NCI-H1436 treated with DMSO at 0.1 percent for 48 hours (cell line): ENCODE results near the gene NPHP4.
"Not testable (repeated sequence)": the region's sequence is repeated elsewhere in the genome, so short reads cannot be mapped to it uniquely, and the experiment has no call there.

Experiments
- DNase-seq: peaks from one replicate; lab custom pipeline; 2025; lab: John Stamatoyannopoulos, UW

NPHP4 gene

GRCh38 chr1:5933050-5933449 lies 59.2 kb downstream of the NPHP4 start:
- no peak for DNase-seq

DNA sequence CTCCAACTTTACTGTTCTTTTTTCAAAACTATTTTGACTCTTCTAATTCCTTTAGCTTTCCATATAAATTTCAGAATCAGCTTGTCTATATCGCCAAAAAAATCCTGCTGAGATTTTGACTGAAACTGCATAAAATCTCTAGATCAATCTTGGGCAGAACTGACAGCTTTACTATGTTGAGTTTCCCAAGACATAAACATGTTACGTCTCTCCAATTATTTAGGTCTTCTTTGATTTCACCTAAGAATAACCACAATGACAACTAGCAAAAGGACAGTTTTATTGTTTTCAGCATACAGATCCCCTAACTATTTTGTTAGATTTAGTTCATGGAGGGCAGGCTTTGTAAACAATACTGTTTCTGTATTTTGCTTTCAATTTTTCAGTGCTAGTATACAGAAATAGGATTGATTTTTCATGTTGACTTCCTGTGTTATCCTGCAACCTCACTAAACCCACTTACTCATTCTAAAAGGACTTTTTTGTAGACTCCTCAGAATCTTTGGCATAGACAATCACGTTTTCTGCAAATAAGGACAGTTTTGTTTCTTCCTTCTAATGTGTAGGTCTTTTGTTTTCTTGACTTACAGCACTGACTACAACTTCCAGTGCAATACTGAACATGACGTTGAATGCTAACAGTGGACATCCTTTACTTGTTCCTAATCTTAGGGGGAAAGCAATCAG lies 63.4 kb downstream of the NPHP4 start:
- no peak for DNase-seq

DNA sequence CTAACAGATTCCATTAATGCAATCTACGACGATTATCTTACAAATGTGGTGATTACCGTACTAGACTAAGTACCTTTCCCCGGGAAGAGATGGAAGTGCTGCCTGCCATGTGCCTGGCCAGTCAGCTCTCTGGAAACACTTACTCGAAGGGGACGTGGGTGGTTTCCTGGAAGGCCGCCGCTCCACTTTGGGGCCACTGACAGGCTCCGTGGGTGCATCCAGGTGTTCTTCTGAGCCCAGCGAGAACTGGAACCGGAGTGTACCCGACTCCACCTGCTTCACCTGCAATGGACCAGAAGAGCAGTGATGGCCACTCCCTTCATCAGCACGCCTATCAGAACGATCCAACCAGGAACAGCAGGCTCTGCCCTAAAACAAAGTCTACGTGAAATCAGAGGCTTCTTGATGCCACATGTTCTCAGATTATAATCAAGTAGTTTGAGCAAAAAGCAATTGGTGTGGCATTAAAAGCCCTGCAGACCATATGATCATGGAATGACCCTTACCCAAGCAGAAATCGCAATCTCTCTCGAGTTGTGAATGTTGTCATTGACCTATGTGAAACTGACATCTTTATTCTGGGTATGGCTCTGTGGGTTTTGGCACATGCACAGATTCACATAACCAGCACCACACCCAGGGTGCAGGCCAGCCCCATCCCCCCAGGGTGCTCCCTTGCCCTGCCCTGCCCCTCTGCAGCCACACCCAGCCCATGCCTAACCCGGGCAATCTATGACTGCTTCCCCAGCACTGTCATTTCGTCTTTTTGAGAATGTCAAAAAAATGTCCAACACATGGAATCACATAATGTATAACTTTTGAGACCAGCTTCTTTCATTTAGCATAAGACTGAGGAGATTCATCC lies 64.5 kb downstream of the NPHP4 start:
- DNase-seq = no peak

DNA sequence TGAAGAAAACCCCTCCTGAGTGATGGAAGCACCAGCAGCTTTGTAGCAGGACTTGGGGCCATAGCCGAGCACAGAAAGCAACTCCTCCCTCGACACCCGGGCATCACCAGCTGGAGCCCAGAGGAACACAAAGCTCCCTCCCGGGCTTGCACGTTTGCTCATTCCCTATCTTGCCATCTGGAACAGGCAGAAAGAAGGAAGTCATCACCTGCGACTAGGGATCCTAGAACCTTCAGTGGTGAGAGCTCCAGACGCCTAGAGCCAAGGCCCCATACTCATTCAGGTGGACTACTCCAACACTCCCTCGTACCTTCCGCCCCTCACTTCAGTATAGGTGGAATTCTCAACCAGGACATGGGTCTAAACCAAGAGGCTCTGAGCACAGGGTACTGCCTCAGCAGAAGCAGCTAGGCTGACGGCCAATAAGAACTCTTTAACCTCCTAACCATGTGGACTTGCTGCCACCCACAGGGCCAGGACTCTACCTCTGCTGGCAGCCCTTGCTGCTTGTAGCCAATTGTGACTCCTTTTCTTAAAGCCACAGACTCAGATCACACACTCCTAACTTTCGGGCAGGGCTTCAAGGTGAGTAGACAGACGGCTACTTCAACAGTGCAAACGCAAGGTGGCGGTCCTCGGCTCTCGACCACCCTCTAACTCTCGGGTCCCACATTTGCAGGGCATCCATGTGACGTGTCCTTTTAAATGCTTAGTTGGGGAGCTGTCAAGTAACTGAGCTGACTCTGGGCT lies 65.4 kb downstream of the NPHP4 start:
- no peak for DNase-seq

DNA sequence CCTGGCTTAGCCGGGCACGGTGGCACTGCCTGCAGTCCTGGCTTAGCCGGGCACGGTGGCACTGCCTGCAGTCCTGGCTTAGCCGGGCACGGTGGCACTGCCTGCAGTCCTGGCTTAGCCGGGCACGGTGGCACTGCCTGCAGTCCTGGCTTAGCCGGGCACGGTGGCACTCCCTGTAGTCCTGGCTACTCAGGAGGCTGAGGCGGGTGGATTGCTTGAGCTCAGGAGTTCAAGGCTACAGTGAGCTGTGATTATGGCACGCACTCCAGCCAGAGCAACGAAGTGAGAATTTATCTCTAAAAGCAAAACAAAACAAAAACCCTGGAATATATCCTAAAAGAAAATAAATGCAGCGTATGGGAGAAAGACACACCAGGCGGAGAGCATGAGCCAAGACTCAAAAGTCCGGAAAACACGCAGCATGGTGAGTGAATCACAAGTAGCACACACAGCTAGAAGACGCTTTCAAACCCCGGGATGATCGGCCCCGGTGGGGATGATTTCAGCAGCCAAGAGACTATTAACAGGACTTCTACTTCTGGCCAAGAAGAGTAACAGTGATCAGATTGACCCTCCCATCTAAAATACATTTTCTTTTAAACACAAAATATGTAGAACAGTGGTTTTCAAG lies 69.4 kb downstream of the NPHP4 start:
- DNase-seq = not testable (repeated sequence)

DNA sequence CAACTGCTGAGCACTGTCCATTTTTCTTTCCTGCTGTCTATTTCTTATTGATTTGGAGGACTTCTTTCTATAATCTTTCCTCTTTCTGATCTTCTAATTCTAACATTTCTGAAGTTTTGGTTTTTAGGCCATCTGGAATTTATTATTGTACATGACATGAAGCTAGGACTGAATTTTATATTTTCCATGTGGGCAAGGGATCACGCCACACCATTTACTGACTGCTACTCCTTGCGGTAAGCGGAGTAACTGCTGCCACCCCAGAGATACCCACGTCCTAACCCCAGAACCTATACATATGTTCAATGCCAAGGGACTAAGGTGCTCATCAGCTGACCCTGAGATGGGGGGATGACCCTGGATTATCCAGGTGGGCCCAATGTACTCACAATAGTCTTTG lies 70.6 kb downstream of the NPHP4 start:
- no peak for DNase-seq

- no peak for DNase-seq
Observed at GRCh38 chr1:5921129-5921528, 71.1 kb downstream of the NPHP4 start.

DNA sequence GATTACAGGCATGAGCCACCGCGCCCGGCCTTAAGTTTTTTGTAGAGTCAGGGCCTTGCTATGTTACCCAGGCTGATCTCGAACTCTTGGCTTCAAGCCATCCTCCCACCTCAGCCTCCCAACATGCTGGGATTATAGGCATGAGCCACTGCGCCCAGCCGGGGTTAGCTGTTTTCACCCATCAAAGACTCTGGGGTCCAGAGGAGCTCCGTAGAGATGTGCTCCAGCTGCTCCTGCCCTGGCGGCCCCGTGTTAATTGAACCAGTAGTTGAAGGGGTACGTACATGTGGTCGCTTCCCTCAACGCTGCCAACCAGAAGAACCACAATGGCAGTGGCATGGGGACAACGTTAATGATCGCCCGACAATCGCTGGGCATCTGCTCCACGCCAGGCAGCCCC lies 72.0 kb downstream of the NPHP4 start:
- DNase-seq = no peak

DNA sequence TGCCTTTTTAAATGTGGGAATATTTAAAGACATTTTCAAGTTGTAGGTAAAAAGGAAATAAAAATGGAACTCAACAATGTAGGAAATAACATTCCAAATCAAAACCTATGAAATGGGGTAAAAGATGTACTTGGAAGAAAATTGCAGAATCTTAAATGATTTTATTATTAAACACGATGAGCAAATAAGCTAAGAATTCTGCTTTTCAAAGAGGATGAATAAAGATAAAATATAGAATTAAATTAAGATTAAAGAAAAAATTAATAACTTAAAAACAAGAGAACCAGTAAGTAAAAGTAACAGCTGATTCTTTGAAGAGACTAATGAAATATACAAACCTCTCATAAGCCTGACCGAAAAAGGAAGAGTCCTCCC lies 74.0 kb downstream of the NPHP4 start:
- no peak for DNase-seq

DNA sequence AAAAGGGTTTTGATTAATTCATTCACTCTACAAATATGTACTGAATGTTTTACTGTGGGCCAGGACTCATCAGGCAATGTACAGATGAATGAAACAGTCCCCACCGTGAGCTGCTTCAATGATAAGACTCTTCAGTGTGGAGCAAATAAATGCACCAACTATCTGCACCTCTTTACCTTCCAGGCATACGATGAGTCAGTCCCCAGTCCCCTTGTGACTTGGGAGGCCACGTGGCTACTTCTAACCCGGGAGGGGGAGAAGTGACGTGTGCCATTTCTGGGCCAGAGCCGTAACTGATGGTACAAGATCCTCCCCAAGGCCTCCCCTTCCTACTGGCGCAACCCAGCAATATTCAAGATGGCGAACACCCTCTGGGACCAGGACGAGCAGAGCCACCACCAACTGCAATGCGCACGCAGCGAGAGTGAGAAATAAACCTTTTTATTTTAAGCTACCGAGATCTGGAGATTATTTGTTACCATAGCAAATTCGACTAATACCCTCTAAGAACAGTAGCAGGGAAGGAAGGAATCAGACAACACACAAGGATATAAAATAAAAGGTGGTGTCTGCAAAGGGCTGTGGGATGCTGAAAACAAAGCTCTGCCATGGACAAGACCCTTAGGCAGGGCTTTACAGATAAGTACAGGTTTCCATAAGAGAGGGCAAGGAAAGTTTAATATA lies 74.5 kb downstream of the NPHP4 start:
- no peak for DNase-seq

DNA sequence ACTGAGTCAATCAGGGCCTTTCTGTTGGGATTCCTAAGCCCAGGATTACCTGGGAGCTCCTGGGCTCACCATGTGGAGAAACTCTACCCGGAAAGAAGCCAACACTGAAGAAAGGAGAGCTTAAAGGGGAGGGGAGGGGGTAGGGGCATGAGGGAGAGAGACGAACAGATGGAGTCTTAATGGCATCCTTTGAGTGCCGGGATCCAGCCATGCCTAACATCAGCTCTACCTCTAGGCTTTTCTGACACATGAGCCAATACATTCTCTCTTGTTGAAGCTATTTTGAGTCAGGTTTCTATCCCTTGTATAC lies 75.0 kb downstream of the NPHP4 start:
- no peak for DNase-seq

DNA sequence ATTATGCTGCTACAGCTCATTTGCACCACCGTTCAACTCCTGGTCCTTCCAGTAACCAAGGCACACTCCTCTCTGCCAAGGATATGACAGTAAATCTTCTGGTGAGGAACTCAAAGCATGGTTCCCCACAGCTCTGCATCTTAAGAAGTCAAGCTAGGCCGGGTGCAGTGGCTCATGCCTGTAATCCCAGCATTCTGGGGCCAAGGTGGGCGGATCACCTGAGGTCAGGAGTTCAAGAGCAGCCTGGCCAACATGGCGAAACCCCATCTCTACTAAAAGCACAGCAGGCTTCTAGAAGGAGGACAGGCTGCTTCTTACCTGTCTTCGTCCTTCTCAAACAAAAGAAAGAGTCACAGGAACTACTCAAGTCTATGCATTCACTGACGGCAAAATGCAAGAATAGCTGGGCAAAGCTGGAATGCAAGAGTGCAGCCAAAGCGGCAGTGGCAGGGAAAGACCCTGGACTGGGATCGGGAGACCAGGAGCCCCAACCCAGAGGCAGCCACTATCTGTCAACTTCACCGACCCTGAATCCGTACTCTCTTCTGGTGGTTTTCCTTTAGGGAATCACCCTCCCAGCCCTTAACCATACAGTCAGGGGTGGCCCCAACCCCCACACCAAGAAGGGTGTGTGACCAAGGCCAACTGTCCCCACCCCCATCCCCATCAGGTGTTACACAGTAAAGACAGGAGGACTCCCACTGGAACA lies 75.5 kb downstream of the NPHP4 start:
- DNase-seq = no peak

DNA sequence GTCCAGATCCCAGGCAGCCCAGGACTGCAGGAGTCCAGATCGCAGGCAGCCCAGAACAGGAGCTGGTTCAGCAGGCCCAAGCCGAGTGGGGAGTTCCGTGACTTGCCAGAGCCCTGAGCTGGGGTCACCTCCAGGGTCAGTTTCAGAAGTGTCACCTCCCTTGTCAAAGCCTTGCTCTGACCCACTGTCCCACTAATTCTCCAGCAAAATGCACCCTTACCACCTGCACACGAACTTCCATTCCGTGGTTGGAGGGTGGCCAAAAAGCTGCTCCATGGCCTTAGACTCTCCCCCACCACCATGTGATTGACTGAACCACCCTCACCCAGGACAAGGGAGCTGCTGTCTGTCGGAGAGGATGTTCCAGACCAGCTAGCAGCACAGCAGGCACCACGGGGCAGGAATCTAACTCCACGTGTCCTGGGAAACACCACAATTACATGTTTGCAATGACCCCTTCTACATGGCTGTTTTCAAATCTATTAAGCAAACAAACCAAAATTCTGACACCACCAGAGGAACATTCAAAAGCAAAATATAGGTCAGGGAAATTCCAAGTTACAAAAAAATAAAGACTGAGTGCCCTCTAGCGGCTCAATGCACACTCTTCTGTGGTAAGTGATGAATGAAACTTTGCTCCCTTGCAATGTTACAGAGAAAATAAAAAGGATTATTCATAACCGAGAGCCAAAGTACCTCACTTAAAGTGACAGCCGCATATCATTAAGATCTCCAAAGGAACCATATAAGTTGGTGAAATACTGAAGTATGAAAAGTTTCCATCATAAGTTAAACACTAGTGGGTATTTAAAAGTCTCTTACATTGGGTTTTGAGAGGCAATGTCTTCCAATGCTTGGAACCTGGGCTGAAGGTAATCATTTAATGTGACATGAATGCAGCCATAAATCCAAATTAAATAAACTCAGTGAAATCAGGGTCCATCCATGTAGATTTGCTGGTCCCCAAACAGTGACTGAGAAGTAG lies 76.3 kb downstream of the NPHP4 start:
- DNase-seq = no peak

DNA sequence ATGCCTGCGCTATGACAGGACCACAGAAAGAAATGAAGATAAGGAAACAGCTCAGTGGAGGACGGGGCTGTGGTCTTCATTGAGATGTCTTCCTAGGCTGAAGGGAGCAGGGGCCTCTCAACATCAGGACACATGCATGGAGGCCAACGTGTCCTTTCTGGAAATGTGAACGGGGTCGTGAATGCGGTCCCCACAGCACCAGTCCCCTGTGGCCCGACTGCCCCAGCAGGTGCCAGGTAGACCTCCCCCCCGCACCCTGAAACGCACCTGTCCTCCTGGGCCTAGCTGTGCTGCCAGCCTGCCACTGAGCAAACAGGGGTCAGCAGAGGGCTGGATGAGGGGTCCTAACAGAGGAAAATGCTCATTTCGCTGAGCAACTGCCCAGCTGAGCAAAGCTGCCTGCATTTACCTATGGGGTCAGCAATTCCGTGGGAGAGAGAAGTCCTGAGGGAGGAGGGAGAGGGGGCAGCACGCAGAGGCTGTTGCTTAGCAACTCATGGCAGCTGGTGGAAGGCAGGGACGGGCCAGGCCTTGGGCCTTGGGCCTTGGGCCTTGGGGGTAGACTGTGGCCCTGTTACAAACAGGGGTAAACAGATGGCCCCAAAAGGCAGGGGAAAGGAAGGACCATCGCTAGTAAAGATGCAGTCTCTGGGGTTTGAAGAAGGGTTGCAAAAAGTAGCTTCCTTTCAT lies 77.4 kb downstream of the NPHP4 start:
- no peak for DNase-seq

DNA sequence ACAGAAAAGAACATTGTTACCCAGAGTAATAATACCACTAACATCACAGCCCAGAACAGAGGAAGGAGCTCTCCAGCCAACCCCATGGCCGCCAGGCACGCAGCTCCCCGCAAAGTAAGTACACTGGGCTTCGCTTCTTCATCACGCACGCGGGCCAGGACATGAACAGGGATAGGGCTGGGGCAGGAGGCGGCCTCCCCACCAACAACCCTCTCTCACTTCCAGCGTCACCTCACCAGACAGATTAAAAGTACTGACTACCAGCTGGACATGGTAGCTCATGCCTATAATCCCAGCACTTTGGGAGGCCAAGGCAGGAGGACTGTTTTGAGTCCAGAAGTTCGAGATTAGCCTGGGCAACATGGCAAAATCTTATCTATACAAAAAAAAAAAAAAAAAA lies 78.3 kb downstream of the NPHP4 start:
- DNase-seq = no peak

DNA sequence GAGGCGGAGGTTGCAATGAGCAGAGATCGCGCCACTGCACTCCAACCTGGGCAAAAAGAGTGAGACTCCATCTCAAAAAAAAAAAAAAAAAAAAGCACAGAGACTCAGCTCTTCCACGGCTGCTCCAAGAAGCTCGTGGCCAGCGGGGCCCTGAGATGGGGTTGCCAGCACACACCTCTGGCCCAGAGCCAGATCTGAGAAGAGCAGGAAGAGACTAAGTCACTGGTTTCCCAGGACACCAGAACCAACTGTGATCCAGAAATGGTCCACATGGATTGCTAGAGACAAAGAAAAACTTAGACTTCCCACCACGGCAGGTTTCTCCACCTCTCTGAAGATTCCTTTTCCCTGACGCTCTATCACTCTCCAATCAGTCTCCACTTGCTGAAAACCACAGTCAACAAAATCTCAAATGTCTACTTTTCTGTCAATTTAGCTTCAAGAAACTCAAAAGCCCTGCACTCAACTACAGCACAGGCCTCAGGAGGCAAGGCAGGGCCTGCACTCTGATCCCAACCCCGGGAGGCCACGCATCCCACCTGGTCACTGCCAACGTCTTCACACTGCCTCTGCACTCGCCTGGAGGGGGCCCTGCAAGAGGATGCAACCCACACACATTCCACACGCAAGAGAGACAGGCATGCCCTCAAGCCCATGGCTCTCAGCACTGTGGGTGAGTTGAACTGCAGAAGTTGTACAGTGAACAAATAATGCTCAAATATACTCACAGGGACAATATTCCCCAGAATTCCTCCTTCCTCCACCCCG lies 79.0 kb downstream of the NPHP4 start:
- no peak for DNase-seq

GRCh38 chr1:5911871-5912271 lies 80.4 kb downstream of the NPHP4 start:
- no peak for DNase-seq

GRCh38 chr1:5911157-5911556 lies 81.1 kb downstream of the NPHP4 start:
- DNase-seq = no peak

DNA sequence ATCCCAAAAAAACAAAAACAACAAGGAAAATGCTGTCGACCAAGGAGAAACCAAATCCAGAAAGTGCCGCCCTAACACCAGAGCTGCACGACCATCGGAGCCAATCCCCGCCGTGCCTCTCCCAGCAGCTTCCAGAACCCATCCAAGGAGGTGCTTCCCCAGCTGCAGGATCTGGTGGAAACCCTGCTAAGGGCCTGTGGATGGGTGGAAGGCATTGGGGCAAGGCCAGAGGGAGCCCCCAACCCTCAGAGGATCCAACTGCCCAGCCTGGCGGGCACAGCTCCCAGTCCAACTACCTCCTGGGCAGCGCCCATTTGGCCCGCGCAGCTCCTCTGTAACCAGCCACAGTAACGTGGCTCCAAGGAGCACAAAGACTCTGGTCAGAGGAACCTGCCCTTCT lies 81.6 kb downstream of the NPHP4 start:
- no peak for DNase-seq
